22Rv1 (cell line): ENCODE data around the gene NGB.

ENCODE experiments used
- CTCF ChIP-seq: fragments of 450-650 bp; IDR thresholded peaks from 2 replicates; pipeline ENCODE4 v1.5.1; 2017; ENCODE audit warnings: mild to moderate bottlenecking
- ZFX ChIP-seq: fragments of 450-650 bp; IDR thresholded peaks from 2 replicates; pipeline ENCODE4 v1.6.1; 2017; ENCODE audit warnings: antibody characterized with exemption, borderline replicate concordance

DNA sequence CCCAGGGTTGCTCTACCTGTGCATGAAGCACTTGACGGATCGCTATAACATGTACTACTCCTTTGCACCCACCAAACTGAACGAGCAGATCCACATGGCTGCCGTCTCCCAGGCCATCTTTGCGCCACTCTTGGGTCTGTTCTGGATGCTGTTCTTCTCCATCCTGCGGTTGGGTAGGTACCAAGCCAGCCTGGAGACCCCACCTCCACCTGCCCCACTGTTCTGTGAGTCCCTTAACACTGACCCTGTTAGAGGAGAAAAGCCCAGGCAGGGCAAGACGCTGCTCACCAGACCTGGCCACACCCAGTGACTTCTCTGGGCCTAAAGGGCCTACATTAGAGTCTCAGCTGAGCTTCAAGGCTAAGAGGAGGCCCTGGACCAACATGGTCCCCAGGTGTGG, 21.7 kb downstream of the NGB start:
- TF ChIP-seq CTCF = no peak
- no peak for TF ChIP-seq ZFX
